Vagina (tissue), 2 donors: ENCODE results near the gene CDH15.

Experiments
- POLR2AphosphoS5 ChIP-seq, 2 donors: sonication (generic); formaldehyde crosslinking; IDR thresholded peaks; one replicate each; pipeline ENCODE4 v1.9.0; 2017; ENCODE audit warnings: antibody characterized with exemption in 2 of 2, mild to moderate bottlenecking in 2 of 2, low read depth in 1 of 2; ENCODE audit not compliant: insufficient read depth in 1 of 2
- TF ChIP-seq, protein P1 (sequence below), 3 experiments: fragments of 450-650 bp in 2 of 3; fragments of 200-600 bp in 1 of 3; sonication (generic) in 1 of 3; IDR thresholded peaks; one replicate each; pipeline ENCODE4 v1.5.1; 2017 to 2019; ENCODE audit warnings: antibody characterized with exemption in 3 of 3, mild to moderate bottlenecking in 2 of 3, moderate library complexity in 2 of 3

GRCh38 chr16:89161763-89162713 is 9.5 kb upstream of the CDH15 start:
- no peak for TF ChIP-seq POLR2AphosphoS5 (IDR thresholded peaks at IDR 0.05; ENCODE audit: insufficient read depth in 1 of 2, low read depth in 1 of 2)
- TF ChIP-seq, protein P1, sequence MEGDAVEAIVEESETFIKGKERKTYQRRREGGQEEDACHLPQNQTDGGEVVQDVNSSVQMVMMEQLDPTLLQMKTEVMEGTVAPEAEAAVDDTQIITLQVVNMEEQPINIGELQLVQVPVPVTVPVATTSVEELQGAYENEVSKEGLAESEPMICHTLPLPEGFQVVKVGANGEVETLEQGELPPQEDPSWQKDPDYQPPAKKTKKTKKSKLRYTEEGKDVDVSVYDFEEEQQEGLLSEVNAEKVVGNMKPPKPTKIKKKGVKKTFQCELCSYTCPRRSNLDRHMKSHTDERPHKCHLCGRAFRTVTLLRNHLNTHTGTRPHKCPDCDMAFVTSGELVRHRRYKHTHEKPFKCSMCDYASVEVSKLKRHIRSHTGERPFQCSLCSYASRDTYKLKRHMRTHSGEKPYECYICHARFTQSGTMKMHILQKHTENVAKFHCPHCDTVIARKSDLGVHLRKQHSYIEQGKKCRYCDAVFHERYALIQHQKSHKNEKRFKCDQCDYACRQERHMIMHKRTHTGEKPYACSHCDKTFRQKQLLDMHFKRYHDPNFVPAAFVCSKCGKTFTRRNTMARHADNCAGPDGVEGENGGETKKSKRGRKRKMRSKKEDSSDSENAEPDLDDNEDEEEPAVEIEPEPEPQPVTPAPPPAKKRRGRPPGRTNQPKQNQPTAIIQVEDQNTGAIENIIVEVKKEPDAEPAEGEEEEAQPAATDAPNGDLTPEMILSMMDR (IDR thresholded peaks at IDR 0.05): no peak
